Fibroblast of villous mesenchyme (primary cell): Measurements from ENCODE around the gene MED12L. TPM values are rescaled to one million over a fixed set of nuclear protein-coding genes. Genes with fewer than 3 reads are reported as not detected.
"Not testable (repeated sequence)": the region's sequence is repeated elsewhere in the genome, so short reads cannot be mapped to it uniquely, and the experiment has no call there.

ENCODE experiments used
- DNase-seq: peaks from one replicate; pipeline ENCODE4 v3.0.0-alpha.2; 2010; ENCODE audit warnings: low read depth
- H3K4me3 ChIP-seq: 2 replicates; pipeline ENCODE4 v1.5.1; 2011; ENCODE audit warnings: low read depth, mild to moderate bottlenecking, low read length
- total RNA-seq: library from RNA; depleted of rRNA; stranded (reverse); fragments of >200 nt; gene quantifications from 2 replicates; pipeline ENCODE4 v1.2.3, GENCODE V29; 2012
- TF ChIP-seq, protein P1 (sequence below): IDR thresholded peaks from 2 replicates; pipeline ENCODE4 v1.5.1; 2012; ENCODE audit warnings: low read depth, mild to moderate bottlenecking, low read length; ENCODE audit not compliant: insufficient read depth

MED12L gene
- total RNA-seq, 1 donor, result 1.3 TPM

DNA sequence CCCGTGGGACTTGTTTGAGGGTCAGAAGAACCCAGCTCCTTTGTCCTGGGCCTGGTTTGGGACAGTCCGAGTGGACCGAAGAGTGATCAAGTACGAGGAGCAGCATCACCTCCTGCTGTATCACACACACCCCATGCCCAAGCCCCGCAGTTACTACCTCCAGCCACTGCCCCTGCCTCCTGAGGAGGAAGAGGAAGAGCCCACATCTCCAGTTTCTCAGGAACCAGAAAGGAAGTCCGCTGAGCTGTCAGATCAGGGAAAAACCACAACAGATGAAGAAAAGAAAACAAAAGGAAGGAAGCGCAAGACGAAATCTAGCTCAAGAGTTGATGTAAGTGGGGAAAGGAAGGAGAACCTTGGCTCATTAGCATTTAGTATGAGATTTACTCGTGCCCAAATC, 302.4 kb downstream of the MED12L start:
- no peak for DNase-seq
- no peak overlapping the region for H3K4me3 ChIP-seq
- TF ChIP-seq, protein P1, sequence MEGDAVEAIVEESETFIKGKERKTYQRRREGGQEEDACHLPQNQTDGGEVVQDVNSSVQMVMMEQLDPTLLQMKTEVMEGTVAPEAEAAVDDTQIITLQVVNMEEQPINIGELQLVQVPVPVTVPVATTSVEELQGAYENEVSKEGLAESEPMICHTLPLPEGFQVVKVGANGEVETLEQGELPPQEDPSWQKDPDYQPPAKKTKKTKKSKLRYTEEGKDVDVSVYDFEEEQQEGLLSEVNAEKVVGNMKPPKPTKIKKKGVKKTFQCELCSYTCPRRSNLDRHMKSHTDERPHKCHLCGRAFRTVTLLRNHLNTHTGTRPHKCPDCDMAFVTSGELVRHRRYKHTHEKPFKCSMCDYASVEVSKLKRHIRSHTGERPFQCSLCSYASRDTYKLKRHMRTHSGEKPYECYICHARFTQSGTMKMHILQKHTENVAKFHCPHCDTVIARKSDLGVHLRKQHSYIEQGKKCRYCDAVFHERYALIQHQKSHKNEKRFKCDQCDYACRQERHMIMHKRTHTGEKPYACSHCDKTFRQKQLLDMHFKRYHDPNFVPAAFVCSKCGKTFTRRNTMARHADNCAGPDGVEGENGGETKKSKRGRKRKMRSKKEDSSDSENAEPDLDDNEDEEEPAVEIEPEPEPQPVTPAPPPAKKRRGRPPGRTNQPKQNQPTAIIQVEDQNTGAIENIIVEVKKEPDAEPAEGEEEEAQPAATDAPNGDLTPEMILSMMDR, result no peak

DNA sequence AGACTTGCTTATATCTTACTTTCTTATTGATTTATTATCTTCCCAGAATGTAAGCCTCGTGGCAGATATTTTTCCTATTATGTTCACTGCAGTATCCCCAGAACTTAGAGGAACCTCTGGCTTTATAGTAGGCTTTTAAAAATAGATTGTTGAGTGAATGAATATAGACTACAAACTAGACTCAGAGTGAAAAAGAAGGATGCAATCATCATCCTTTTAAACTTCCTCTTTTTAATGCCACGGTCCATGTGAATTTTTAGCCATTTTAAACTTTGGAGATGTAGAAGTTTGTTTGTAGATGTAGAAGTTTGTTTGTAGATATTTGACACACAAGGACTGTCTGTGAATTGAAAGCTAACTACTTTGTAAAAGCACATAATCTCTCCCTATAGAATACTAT, 306.3 kb downstream of the MED12L start:
- no peak for DNase-seq
- TF ChIP-seq, protein P1, result no peak
- H3K4me3 ChIP-seq, result no peak overlapping the region

DNA sequence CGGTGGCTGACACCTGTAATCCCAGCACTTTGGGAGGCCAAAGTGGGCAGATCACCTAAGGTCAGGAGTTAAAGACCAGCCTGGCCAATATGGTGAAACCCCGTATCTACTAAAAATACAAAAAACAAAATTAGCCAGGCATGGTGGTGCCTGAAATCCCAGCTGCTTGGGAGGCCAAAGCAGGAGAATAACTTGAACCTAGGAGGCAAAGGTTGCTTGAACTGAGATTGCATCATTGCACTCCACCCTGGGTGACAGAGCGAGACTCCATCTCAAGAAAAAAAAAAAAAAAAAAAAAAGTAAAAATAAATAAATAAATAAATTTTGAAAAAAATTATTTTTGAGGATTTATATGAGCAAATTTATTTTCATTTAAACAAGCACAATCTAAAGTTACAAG, 306.7 kb downstream of the MED12L start:
- DNase-seq, result not testable (repeated sequence)

DNA sequence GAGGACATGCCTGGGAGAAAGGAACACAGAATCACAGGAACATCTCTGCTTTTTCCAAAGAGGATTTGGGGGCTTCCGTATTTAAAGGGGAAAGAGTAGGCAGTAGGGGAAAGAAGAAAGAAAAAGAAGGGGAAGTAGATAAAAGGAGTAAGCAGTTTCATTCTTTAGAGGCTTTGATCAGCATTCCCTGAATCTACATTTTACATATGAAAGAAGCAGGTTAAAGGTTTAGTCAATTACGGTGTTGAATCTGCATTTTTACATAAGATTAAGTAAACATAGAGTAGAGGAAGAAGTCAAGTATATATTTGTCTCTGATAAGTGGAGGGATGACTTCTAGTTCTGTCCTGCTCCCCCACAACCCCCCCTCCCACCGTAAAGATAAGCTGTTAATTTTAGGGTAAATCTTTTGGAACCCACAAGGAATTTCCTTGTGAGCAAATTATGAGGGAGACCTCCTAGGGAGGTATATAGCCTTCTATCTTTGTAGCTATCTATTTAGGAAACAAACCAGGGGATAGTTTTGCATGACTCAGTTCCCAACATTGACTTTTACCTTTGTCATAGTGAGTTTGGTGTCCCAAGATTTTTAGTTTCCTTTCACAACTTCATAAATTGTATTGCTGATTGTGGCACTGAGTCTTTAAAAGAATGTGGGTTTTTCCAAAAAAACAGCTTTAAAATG, 307.8 kb downstream of the MED12L start:
- TF ChIP-seq, protein P1, result no peak
- H3K4me3 ChIP-seq, result no peak overlapping the region
- DNase-seq, result peak; percentile 58

More for the DNA sequence above, 306.7 kb downstream of the MED12L start:
- not testable (repeated sequence) for H3K4me3 ChIP-seq

DNA sequence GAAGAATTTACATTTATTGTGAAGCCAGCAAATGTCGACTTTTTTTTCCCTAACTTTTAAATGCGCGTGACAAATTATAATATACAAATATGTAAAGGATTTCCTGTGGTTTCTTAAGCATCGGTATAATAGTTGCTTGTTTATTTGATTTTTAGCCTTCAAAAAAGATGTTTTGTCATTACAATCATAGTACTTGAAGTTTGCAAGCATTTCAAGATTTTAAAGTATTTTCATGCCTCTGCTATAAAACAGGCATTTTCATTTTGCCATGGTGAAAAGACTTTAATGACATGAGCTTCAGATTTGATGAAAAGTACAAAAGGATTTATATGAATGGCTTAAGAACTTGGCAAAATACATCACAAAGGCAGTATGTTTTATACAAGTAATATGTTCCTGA, 308.5 kb downstream of the MED12L start:
- H3K4me3 ChIP-seq, result no peak overlapping the region
- DNase-seq, result peak; percentile 23
- TF ChIP-seq, protein P1, result no peak

DNA sequence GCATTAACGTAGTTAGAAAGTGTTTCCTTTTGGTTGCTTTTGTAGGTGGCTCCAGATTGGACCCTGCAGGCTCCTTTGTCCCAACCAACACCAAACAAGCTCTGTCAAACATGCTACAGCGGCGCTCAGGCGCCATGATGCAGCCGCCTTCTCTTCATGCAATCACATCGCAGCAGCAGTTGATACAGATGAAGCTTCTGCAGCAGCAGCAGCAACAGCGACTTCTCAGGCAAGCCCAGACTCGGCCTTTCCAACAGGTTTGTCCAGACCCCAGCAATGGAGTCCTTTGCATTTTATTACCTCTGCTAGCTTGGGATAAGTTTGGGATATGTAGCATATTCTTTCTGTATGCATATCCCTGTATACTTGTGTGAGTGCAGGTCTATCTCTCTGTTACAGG, 309.1 kb downstream of the MED12L start:
- no peak overlapping the region for H3K4me3 ChIP-seq
- no peak for DNase-seq
- TF ChIP-seq, protein P1, result no peak

DNA sequence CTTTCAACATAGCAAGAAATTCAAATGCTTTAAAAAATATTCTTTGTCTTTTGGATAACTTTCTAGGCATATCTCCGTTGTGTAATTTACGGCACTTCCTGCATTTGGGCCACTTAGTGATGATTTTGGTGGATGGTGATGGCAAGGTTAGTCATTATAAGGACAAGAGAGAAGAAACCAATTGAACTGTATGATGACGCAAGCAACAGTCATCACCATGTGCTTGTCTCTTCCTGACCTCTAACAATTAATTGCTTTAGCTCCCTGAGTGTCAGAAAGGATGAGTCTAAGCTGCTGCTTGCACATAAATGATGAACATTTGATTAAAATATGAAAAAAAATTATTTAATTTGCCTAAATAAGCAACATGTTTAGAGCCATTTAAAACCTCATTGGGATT, 310.3 kb downstream of the MED12L start:
- TF ChIP-seq, protein P1, result no peak
- DNase-seq, result peak; percentile 59
- H3K4me3 ChIP-seq, result no peak overlapping the region
